Epithelial cell of alveolus of lung (primary cell): Measurements from ENCODE around the gene KCNG3. TPM values are rescaled to one million over a fixed set of nuclear protein-coding genes. Genes with fewer than 3 reads are reported as not detected.

Source experiments
- total RNA-seq: library from RNA; depleted of rRNA; stranded (reverse); fragments of >200 nt; gene quantifications from 2 replicates; pipeline ENCODE4 v1.2.1, GENCODE V29; 2015

KCNG3 gene, protein sequence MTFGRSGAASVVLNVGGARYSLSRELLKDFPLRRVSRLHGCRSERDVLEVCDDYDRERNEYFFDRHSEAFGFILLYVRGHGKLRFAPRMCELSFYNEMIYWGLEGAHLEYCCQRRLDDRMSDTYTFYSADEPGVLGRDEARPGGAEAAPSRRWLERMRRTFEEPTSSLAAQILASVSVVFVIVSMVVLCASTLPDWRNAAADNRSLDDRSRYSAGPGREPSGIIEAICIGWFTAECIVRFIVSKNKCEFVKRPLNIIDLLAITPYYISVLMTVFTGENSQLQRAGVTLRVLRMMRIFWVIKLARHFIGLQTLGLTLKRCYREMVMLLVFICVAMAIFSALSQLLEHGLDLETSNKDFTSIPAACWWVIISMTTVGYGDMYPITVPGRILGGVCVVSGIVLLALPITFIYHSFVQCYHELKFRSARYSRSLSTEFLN
- 0.13 TPM in 1 of 2 replicates, not detected in the other for total RNA-seq

DNA sequence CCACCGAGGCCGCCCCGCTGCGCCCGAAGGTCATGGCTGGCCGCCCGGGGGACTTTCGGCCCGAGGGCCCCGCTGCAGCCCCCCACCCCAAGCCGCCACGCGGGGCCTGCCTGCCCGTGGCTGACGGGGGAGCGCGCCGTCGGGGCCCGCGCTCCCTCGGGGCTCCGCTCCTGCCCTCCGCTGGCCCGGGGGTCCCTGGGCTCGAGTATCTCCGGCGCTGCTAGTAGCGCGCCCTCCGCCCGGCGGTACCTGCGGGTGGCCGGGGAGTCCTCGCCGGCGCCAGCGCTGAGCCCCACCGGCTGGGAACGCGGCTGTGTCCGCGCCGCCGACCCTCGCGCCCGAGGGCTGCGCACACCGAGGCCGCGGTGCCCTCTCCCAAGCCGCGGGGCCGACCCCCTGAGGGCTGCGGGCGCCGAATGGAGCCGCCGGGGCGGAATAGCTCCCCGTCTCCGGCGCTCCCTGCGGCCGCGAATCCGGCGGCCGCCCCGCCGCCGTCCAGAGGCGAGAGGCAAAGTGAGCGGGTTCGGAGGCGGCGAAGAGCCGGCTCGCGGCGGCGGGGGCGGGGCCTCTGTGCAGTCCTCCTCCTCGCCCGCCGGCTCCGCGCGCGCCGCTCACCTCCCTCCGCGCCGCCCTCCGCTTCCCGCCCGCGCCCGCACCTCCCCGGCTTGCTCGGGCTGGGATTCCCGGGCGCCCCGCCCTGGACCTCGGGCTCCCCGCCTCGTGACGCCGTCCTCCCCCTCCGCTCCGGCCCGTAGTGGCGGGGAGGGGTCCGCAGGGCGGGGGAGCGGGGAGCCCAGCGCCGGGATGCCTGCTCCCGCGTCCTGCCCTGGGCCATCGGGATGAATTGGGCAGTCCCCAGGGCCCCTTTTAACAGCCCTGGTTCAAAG lies at the start of gene KCNG3:
TSS of gene KCNG3 (minus strand) at position 515 of the 887 bp plus-strand sequence. CDS start at position 34, 481 bp downstream.

Other genes with a start within 250 kb of the KCNG3 start
- gene COX7A2L, start 132.8 kb downstream of the KCNG3 start, total RNA-seq = 178 and 191 TPM in 2 replicates
- gene MTA3, start 74.7 kb upstream of the KCNG3 start, total RNA-seq = 16.4 and 27.5 TPM in 2 replicates